Mesothelial cell of epicardium (in vitro differentiated cells): ENCODE results near the gene MYD88. TPM values are rescaled to one million over a fixed set of nuclear protein-coding genes. Genes with fewer than 3 reads are reported as not detected.
A peak's percentile ranks its signal among the peaks of the same experiment; 100 is the strongest.

Source experiments
- DNase-seq, 2 experiments: peaks; one replicate each; pipeline ENCODE4 v3.0.0; 2021; ENCODE audit warnings: low spot score in 2 of 2; ENCODE audit not compliant: unreplicated experiment in 2 of 2
- H3K27ac Mint-ChIP-seq: 2 replicates; pipeline ENCODE4 v1.8.0; 2021; ENCODE audit warnings: mixed read lengths
- H3K27me3 Mint-ChIP-seq: 2 replicates; pipeline ENCODE4 v1.8.0; 2021; ENCODE audit warnings: low read depth, mixed read lengths
- H3K36me3 Mint-ChIP-seq: 2 replicates; pipeline ENCODE4 v1.8.0; 2021; ENCODE audit warnings: mixed read lengths
- H3K4me1 Mint-ChIP-seq: 2 replicates; pipeline ENCODE4 v1.8.0; 2021; ENCODE audit warnings: mixed read lengths
- H3K4me3 Mint-ChIP-seq: 2 replicates; pipeline ENCODE4 v1.8.0; 2021; ENCODE audit warnings: mild to moderate bottlenecking, moderate library complexity, mixed read lengths
- H3K9me3 Mint-ChIP-seq: 2 replicates; pipeline ENCODE4 v1.8.0; 2021; ENCODE audit warnings: mixed read lengths
- total RNA-seq: library from RNA; stranded (reverse); gene quantifications from 3 replicates; pipeline ENCODE4 v1.2.1, GENCODE V29; 2021
- TF ChIP-seq, protein P1 (sequence below): fragments of 200-600 bp; sonication (generic); IDR thresholded peaks from one replicate; pipeline ENCODE4 v1.5.0; 2021; ENCODE audit warnings: antibody characterized with exemption; ENCODE audit not compliant: unreplicated experiment

The MYD88 gene
- total RNA-seq, 1 donor from 2014 or later, result 27.3 TPM

- H3K4me3 Mint-ChIP-seq, result peak overlapping the region; percentile 88
- H3K27me3 Mint-ChIP-seq, result no peaks in the 10 kb centered on the region
- peak overlapping the region; percentile 98 for H3K27ac Mint-ChIP-seq
- no peaks in the 10 kb centered on the region for H3K9me3 Mint-ChIP-seq
- TF ChIP-seq, protein P1, sequence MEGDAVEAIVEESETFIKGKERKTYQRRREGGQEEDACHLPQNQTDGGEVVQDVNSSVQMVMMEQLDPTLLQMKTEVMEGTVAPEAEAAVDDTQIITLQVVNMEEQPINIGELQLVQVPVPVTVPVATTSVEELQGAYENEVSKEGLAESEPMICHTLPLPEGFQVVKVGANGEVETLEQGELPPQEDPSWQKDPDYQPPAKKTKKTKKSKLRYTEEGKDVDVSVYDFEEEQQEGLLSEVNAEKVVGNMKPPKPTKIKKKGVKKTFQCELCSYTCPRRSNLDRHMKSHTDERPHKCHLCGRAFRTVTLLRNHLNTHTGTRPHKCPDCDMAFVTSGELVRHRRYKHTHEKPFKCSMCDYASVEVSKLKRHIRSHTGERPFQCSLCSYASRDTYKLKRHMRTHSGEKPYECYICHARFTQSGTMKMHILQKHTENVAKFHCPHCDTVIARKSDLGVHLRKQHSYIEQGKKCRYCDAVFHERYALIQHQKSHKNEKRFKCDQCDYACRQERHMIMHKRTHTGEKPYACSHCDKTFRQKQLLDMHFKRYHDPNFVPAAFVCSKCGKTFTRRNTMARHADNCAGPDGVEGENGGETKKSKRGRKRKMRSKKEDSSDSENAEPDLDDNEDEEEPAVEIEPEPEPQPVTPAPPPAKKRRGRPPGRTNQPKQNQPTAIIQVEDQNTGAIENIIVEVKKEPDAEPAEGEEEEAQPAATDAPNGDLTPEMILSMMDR, result no peak
- peaks cover 56% of the 10 kb centered on the region for H3K4me1 Mint-ChIP-seq
- no peak for DNase-seq
- peaks cover 13% of the 10 kb centered on the region for H3K36me3 Mint-ChIP-seq
Observed at GRCh38 chr3:38137615-38138348, 679 bp upstream of the MYD88 start.

GRCh38 chr3:38139191-38139590, 730 bp downstream of the MYD88 start:
- no peaks in the 10 kb centered on the region for H3K9me3 Mint-ChIP-seq
- peaks cover 10% of the 10 kb centered on the region for H3K36me3 Mint-ChIP-seq
- H3K4me3 Mint-ChIP-seq, result peak overlapping the region; percentile 88
- peak overlapping the region; percentile 98 for H3K27ac Mint-ChIP-seq
- no peak for DNase-seq
- H3K27me3 Mint-ChIP-seq, result no peaks in the 10 kb centered on the region
- TF ChIP-seq, protein P1, result no peak
- peaks cover 43% of the 10 kb centered on the region for H3K4me1 Mint-ChIP-seq

DNA sequence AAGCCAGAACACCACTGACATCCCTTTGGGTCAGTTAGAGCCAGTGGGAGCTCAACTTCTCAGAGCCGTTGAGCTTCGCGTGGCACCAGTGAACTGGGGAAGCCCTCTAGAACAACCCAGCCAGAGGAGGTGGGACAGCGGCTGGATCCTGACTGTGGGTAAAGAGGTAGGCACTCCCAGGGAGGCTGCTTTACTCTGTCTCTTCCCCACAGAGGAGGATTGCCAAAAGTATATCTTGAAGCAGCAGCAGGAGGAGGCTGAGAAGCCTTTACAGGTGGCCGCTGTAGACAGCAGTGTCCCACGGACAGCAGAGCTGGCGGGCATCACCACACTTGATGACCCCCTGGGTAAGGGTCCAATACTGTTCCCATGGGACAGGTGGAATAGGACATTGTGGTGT, 1.2 kb downstream of the MYD88 start:
- Mint-ChIP-seq H3K36me3 (peaks cover 8% of the 10 kb centered on the region), H3K9me3 (no peaks in the 10 kb centered on the region), H3K27me3 (no peaks in the 10 kb centered on the region), H3K4me3 (peak overlapping the region; percentile 88), H3K4me1 (peaks cover 39% of the 10 kb centered on the region), H3K27ac (peak overlapping the region; percentile 98)
- TF ChIP-seq, protein P1, result no peak
- peak in 1 of 2 experiments; percentile 33 for DNase-seq

- TF ChIP-seq, protein P1, result no peak
- peaks cover 8% of the 10 kb centered on the region for H3K36me3 Mint-ChIP-seq
- no peaks in the 10 kb centered on the region for H3K27me3 Mint-ChIP-seq
- no peak overlapping the region for H3K4me3 Mint-ChIP-seq
- peaks cover 2% of the 10 kb centered on the region for H3K9me3 Mint-ChIP-seq
- peaks cover 32% of the 10 kb centered on the region for H3K4me1 Mint-ChIP-seq
- H3K27ac Mint-ChIP-seq, result no peak overlapping the region
- DNase-seq, result peak in 1 of 2 experiments; percentile 24
Observed at GRCh38 chr3:38140326-38141172, 2.1 kb downstream of the MYD88 start.

- Mint-ChIP-seq H3K27ac (no peak overlapping the region), H3K4me1 (peaks cover 24% of the 10 kb centered on the region), H3K4me3 (peak overlapping the region; percentile 26), H3K36me3 (peaks cover 8% of the 10 kb centered on the region), H3K9me3 (peaks cover 8% of the 10 kb centered on the region), H3K27me3 (no peaks in the 10 kb centered on the region)
- TF ChIP-seq, protein P1, result no peak
- DNase-seq, result peak in 1 of 2 experiments; percentile 26
Observed at GRCh38 chr3:38141173-38141951, 2.9 kb downstream of the MYD88 start.
